Activated naive CD8-positive, alpha-beta T cell (primary cell): ENCODE measurements around the gene NAV2.

Source experiments
- H3K27ac Mint-ChIP-seq: one replicate; pipeline ENCODE4 v1.8.0; 2021; ENCODE audit warnings: mixed read lengths
- H3K27me3 Mint-ChIP-seq: one replicate; pipeline ENCODE4 v1.8.0; 2021; ENCODE audit warnings: mixed read lengths
- H3K36me3 Mint-ChIP-seq: one replicate; pipeline ENCODE4 v1.8.0; 2021; ENCODE audit warnings: mixed read lengths
- H3K4me1 Mint-ChIP-seq: one replicate; pipeline ENCODE4 v1.8.0; 2021; ENCODE audit warnings: low read depth, mixed read lengths
- H3K4me3 Mint-ChIP-seq: one replicate; pipeline ENCODE4 v1.8.0; 2021; ENCODE audit warnings: mild to moderate bottlenecking, mixed read lengths
- H3K9me3 Mint-ChIP-seq: one replicate; pipeline ENCODE4 v1.8.0; 2021; ENCODE audit warnings: low read depth, mixed read lengths

Gene NAV2

DNA sequence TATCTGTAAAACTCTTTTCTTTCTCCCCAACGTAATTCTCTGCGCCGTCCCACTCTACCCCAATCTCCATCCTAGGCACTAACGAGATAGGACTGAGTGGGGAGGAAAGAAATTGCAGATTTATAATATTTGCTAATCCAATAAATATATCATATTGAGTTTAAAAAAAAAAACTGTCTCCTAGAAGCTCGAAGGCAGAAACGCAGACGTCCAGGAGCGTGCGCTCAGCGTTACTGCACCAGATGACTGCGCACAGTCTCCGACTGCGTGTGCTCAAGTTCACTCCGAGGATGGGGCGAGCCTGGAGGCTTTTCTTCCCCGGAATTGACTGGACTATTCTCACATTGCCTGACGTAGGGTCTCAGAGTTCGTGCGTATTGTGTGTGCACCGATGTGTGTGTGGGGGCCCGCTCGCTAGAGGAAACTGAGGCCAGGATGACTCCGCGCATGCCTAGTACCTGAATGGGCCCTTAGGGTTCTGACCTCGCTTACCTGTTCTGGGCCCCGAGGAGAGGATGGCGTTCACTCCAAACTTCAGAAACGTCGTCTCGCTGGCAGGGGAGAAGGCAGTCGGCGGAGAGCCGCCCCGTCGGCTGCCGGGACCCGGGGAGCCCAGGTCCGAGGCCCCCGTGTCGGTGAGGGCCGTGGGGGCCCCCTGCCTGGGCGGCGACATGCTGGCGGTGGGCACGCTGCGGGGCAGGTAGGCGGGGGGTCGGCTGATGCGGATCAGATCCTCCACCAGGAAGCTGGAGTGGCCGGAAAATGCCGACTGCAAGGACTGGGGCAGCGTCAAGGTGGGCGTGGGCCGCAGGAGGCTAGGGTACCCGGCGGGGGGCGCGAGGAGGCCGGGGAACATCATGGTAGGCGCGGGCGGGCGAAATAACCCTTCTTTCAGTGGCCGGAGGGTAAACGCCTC, 447.1 kb downstream of the NAV2 start:
- H3K4me3 Mint-ChIP-seq = no peak overlapping the region
- no peak overlapping the region for H3K27ac Mint-ChIP-seq
- peaks cover 47% of the 10 kb centered on the region for H3K4me1 Mint-ChIP-seq
- peaks cover 56% of the 10 kb centered on the region for H3K27me3 Mint-ChIP-seq
- H3K36me3 Mint-ChIP-seq = no peaks in the 10 kb centered on the region
- H3K9me3 Mint-ChIP-seq = no peaks in the 10 kb centered on the region

- peaks cover 47% of the 10 kb centered on the region for H3K4me1 Mint-ChIP-seq
- H3K36me3 Mint-ChIP-seq = no peaks in the 10 kb centered on the region
- no peaks in the 10 kb centered on the region for H3K9me3 Mint-ChIP-seq
- no peak within 1 kb of the TSS for H3K4me3 Mint-ChIP-seq
- H3K27me3 Mint-ChIP-seq = peaks cover 59% of the 10 kb centered on the region
- H3K27ac Mint-ChIP-seq = peak within 1 kb of the TSS; percentile 24
Observed at GRCh38 chr11:20160425-20161229, 448.0 kb downstream of the NAV2 start, which contains the start of gene DBX1. Gene DBX1, minus strand, starts transcription at chr11:20160475. Its CDS starts 151 bp downstream, at chr11:20160324.

DNA sequence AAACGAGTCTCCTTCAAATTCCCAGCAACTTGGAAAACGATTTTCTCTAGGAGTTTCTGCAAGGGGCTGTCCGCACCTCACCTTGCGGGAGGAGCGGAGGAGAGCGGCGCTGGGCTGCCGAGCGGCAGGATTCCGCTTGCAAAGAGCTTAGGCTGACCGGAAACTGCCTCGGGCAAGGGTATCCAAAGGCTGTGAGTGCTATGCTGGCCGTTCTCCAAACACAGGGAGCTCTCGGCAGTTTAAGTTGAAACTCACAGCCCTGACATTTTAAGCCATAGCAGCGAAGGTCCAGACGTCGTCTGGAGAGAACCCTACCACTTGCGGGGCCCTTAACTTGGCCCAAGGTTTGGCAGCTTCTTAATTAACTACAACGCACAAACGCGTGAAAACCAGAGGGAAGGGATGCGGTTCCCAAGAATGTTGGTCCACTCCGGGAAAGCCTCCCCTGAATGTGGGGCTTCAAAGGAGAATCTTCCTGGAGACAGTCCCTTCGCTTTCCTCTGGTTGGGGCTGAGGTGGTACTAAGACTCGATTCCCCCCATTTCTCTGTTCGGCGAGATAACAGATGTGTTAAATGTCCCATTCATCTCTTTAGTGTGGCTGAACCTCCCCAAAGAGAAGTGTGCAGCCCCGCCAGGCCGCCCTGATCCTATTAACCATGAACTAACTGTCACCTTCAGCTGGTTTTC, 448.7 kb downstream of the NAV2 start:
- H3K9me3 Mint-ChIP-seq = no peaks in the 10 kb centered on the region
- H3K4me1 Mint-ChIP-seq = peaks cover 43% of the 10 kb centered on the region
- no peak overlapping the region for H3K4me3 Mint-ChIP-seq
- peaks cover 58% of the 10 kb centered on the region for H3K27me3 Mint-ChIP-seq
- no peak overlapping the region for H3K27ac Mint-ChIP-seq
- no peaks in the 10 kb centered on the region for H3K36me3 Mint-ChIP-seq

- no peaks in the 10 kb centered on the region for H3K9me3 Mint-ChIP-seq
- H3K27ac Mint-ChIP-seq = no peak overlapping the region
- H3K27me3 Mint-ChIP-seq = peaks cover 63% of the 10 kb centered on the region
- H3K4me3 Mint-ChIP-seq = peak overlapping the region; percentile 15
- no peaks in the 10 kb centered on the region for H3K36me3 Mint-ChIP-seq
- peaks cover 43% of the 10 kb centered on the region for H3K4me1 Mint-ChIP-seq
Observed at GRCh38 chr11:20161923-20162744, 449.5 kb downstream of the NAV2 start.

DNA sequence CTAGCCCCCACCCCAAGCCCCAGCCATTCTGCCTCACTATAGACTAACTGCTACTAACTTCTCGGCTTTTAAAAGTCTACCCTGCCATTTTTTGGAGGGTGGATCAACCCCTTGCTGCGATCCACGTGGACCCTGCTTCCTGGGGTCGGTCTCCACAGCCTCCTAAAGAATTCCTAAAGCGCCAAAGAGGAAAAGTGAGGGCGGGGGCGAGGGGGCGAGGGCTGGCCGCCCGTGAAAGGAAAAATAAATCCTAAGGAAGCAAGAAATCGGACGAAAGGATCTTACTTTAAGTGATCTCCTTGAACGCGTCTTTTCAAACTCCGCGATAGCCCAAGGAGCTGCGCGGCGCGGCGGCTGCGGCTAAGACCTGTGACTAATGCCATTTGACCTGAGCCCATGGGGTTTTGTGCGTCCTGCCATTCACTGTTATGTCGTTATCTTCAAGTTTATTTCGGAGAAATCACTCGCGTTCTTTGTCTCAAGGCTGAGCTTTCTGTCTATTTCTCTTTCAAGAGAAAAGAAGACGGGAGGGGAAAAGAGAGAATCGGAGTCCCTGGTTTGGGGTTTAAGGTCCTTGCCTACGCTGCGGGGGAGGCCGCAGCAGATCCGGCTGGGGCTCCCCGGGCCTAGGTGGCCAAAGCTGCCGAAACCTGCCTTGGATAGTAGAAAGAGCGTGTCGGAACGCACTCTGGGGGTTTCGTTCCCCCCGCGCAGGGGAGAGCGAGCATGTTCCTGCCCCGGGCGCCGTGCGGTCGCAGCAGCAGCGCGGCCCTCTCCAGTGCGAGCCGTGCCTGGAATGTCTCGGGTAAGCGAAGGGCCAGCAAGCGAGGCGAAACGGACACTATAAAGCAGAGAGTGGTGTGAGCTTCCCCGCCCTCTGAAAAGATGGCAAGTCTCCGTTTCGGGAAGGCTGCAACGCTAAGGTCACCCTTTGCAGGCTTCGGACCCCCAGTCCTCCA, 450.5 kb downstream of the NAV2 start:
- H3K9me3 Mint-ChIP-seq = no peaks in the 10 kb centered on the region
- H3K27me3 Mint-ChIP-seq = peaks cover 65% of the 10 kb centered on the region
- H3K4me1 Mint-ChIP-seq = peaks cover 35% of the 10 kb centered on the region
- peak overlapping the region; percentile 75 for H3K4me3 Mint-ChIP-seq
- H3K27ac Mint-ChIP-seq = no peak overlapping the region
- H3K36me3 Mint-ChIP-seq = no peaks in the 10 kb centered on the region

DNA sequence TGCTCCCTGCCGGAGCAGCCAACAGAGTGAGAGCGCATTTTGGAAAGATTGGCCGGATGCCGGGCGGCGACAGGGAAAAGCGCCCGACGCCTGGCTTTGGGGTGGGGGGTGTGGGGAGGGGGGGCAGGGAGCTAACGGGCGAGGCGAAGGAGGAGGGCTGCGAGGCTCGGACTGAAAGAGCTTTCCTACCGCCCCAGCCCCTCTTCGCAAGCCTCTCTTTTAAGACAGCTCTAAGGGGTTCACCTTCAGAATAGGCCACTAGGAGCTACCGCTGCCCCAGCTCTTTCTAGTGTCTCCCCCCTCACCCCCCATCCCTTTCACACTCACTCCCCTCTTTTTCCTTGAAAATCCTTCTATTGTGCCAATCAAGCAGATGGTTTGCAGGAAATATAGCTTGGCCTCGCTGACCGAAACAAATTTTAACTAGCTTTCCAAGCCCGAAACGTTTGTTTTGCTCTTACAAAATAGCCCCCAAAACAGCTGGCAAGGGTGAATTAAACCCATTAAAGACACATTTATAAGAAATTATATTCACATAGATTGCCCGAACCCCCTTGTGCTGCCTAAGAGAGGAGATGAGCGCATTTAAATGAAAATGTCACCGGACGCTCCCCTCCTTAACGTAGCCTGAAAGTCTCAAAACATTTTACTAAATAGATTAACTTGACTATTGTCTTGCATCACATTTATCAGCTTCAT, 451.3 kb downstream of the NAV2 start:
- H3K36me3 Mint-ChIP-seq = no peaks in the 10 kb centered on the region
- H3K4me1 Mint-ChIP-seq = peaks cover 29% of the 10 kb centered on the region
- no peak overlapping the region for H3K27ac Mint-ChIP-seq
- peaks cover 63% of the 10 kb centered on the region for H3K27me3 Mint-ChIP-seq
- H3K9me3 Mint-ChIP-seq = no peaks in the 10 kb centered on the region
- H3K4me3 Mint-ChIP-seq = peak overlapping the region; percentile 75
